WTC11 (cell line): Measurements from ENCODE around the gene MACO1.

Source experiments
- ARID4B ChIP-seq: sonication (generic); formaldehyde crosslinking; IDR thresholded peaks from 2 replicates; pipeline ENCODE4 v1.8.0; 2023; ENCODE audit warnings: missing genetic modification reagents, mild to moderate bottlenecking, borderline replicate concordance
- ATF3 ChIP-seq: sonication (generic); formaldehyde crosslinking; conservative IDR thresholded peaks from 2 replicates; pipeline ENCODE4 v1.8.1; 2022; ENCODE audit warnings: mild to moderate bottlenecking, missing genetic modification reagents
- CTCF ChIP-seq: fragments of 200-600 bp; IDR thresholded peaks from 2 replicates; pipeline ENCODE4 v1.8.0; 2022; ENCODE audit warnings: antibody characterized with exemption
- E2F4 ChIP-seq: sonication (generic); formaldehyde crosslinking; IDR thresholded peaks from 2 replicates; pipeline ENCODE4 v1.8.1; 2022; ENCODE audit warnings: low read depth, mild to moderate bottlenecking, moderate library complexity, missing genetic modification reagents, borderline replicate concordance
- MLX ChIP-seq: sonication (generic); formaldehyde crosslinking; IDR thresholded peaks from 2 replicates; pipeline ENCODE4 v1.8.1; 2023; ENCODE audit warnings: mild to moderate bottlenecking, missing genetic modification reagents, moderate library complexity
- MYBL2 ChIP-seq: sonication (generic); formaldehyde crosslinking; IDR thresholded peaks from 2 replicates; pipeline ENCODE4 v1.8.1; 2023; ENCODE audit warnings: mild to moderate bottlenecking, moderate library complexity, missing genetic modification reagents
- NR2C2 ChIP-seq: sonication (generic); formaldehyde crosslinking; IDR thresholded peaks from 2 replicates; pipeline ENCODE4 v1.8.0; 2022; ENCODE audit warnings: mild to moderate bottlenecking, missing genetic modification reagents
- ZBTB21 ChIP-seq: sonication (generic); formaldehyde crosslinking; IDR thresholded peaks from 2 replicates; pipeline ENCODE4 v1.8.1; 2023; ENCODE audit warnings: mild to moderate bottlenecking, missing genetic modification reagents, borderline replicate concordance
- ZNF232 ChIP-seq: sonication (generic); formaldehyde crosslinking; IDR thresholded peaks from 2 replicates; pipeline ENCODE4 v1.8.0; 2022; ENCODE audit warnings: mild to moderate bottlenecking, missing genetic modification reagents

- TF ChIP-seq NR2C2 (CRISPR knock-in tag) (no peak), MYBL2 (no peak), E2F4 (no peak), ZBTB21 (CRISPR knock-in tag) (no peak), CTCF (no peak), MLX (no peak), ATF3 (no peak), ARID4B (CRISPR knock-in tag) (no peak), ZNF232 (CRISPR knock-in tag) (no peak)
Measured at GRCh38 chr1:25458541-25459298, 28.0 kb downstream of the MACO1 start.
